ENCODE measurements around the gene SERPINB8.

SERPINB8 gene

DNA sequence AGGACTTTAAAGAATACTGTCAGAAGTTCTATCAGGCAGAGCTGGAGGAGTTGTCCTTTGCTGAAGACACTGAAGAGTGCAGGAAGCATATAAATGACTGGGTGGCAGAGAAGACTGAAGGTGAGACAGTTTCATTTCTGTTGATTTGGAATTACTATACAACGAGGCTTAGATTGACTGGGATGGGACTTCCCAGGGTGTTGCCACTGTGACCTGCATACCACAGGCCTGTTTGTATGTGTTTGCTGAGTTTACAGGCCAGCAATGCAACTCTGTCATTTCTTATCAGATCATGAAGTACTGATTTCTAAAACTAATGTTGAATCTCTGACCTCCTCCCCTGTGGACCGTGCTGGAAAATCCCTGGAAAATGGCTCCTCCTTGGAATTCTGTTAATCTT lies 11.8 kb downstream of the SERPINB8 start:
- H4K20me1 ChIP-seq: no peaks in the 10 kb centered on the region
- no peak for TF ChIP-seq Cebpa-rat (IDR thresholded peaks at IDR 0.05)
- no peak overlapping the region for H3K9ac ChIP-seq
- no peak overlapping the region for H3K4me2 ChIP-seq
- H3K36me3 ChIP-seq: peaks cover 55% of the 10 kb centered on the region
- H3K27ac ChIP-seq: no peak overlapping the region
- H3K4me3 ChIP-seq: no peak overlapping the region
- H3K4me1 ChIP-seq: peaks cover 8% of the 10 kb centered on the region; the same call in 1 of the 2 replicates
- H3K27me3 ChIP-seq: no peaks in the 10 kb centered on the region
- H3K9me3 ChIP-seq: no peaks in the 10 kb centered on the region

- TF ChIP-seq Cebpa-rat (IDR thresholded peaks at IDR 0.05): no peak
- no peak overlapping the region for H3K4me2 ChIP-seq
- H4K20me1 ChIP-seq: no peaks in the 10 kb centered on the region
- no peak overlapping the region for H3K27ac ChIP-seq
- H3K9ac ChIP-seq: no peak overlapping the region
- peaks cover 8% of the 10 kb centered on the region; the same call in 1 of the 2 replicates for H3K4me1 ChIP-seq
- no peaks in the 10 kb centered on the region for H3K27me3 ChIP-seq
- no peak overlapping the region for H3K4me3 ChIP-seq
- no peaks in the 10 kb centered on the region for H3K9me3 ChIP-seq
- H3K36me3 ChIP-seq: peaks cover 62% of the 10 kb centered on the region
Measured at GRCh38 chr18:63982361-63982760, 12.5 kb downstream of the SERPINB8 start.

GRCh38 chr18:63986885-63987284 lies 17.0 kb downstream of the SERPINB8 start:
- Histone ChIP-seq H4K20me1 (no peaks in the 10 kb centered on the region), H3K4me3 (no peak overlapping the region), H3K9me3 (no peaks in the 10 kb centered on the region), H3K27me3 (no peaks in the 10 kb centered on the region), H3K27ac (no peak overlapping the region), H3K4me1 (no peaks in the 10 kb centered on the region), H3K9ac (no peak overlapping the region), H3K36me3 (peaks cover 50% of the 10 kb centered on the region), H3K4me2 (no peak overlapping the region)
- TF ChIP-seq Cebpa-rat (IDR thresholded peaks at IDR 0.05): no peak

DNA sequence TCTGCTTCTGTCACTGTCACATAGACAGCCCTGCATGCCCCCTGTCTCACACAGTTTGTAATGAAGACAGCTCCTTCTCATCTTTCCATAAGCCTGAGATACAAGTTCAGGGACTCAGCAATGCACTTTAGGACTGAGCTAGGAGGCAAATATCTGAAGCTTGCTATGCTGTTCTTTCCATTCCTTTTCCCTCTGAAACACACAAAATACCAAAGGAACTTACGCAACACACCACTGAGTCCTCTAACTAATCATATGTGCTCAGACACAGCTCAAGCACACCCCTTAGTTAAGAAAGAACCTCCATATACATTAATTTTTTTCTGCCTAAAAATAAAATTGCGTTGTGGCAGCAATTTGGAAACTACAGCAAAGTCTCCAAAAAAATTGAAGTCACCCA lies 17.9 kb downstream of the SERPINB8 start:
- Histone ChIP-seq H3K36me3 (peaks cover 41% of the 10 kb centered on the region), H4K20me1 (no peaks in the 10 kb centered on the region), H3K9me3 (no peaks in the 10 kb centered on the region), H3K4me1 (no peaks in the 10 kb centered on the region), H3K9ac (no peak overlapping the region), H3K4me3 (no peak overlapping the region), H3K27me3 (no peaks in the 10 kb centered on the region), H3K4me2 (no peak overlapping the region), H3K27ac (no peak overlapping the region)
- TF ChIP-seq Cebpa-rat (IDR thresholded peaks at IDR 0.05): no peak

DNA sequence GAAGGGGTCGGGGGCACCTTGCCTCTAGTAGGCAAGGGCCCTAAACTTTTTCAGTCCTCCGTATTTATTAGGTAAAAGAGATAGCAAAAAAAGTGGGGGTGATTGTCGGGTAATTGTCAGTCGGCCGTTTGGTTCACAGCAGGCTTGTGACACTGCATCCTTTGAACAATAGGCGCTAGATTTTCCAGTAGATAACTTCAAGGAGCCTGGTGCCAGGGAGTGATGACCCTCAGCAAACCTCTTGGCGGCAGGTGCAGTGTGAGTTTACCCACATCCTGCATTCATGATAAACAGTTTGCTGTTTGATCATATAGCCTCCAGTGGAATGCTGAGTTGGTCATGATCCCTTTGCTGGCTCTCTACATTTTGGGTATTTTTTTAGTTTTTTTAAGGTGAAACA lies 22.9 kb downstream of the SERPINB8 start:
- Histone ChIP-seq H3K9me3 (peaks cover 25% of the 10 kb centered on the region), H3K4me2 (no peak overlapping the region), H3K9ac (no peak overlapping the region), H3K4me3 (no peak overlapping the region), H3K27me3 (no peaks in the 10 kb centered on the region), H3K4me1 (no peaks in the 10 kb centered on the region), H4K20me1 (no peaks in the 10 kb centered on the region), H3K27ac (no peak overlapping the region), H3K36me3 (peaks cover 1% of the 10 kb centered on the region)
- no peak for TF ChIP-seq Cebpa-rat (IDR thresholded peaks at IDR 0.05)

DNA sequence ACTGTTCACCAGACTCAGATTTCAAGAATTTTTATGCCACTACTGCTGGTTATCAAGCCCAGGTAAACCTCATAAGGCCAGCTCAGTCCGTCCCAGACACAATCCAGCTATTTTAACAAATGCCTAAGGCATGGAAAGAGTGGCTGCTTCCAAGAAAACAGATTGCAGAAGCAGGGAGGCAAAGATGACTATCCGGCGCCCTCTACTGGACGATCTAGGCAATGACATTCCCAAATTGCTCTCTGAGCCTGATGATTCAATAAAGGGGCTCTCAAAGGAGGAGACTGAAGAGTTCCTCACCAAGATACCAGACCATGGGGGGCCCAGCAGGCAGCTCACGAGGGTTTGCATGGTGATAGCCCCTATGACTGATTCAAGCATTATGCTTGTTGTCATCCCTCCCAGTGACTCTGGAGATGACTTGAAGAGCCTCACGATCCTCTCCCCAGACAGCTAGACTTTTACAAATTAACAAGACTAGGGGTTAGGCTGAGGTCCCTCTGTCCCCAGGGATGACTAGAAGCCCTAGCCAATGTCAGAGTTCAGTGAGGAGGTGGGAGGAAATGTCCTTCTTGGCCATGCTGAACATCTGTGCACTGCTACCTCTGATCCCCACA lies 25.0 kb downstream of the SERPINB8 start:
- H4K20me1 ChIP-seq: no peaks in the 10 kb centered on the region
- H3K9ac ChIP-seq: no peak overlapping the region
- no peaks in the 10 kb centered on the region for H3K27me3 ChIP-seq
- no peak overlapping the region for H3K4me2 ChIP-seq
- H3K27ac ChIP-seq: no peak overlapping the region
- H3K4me3 ChIP-seq: no peak overlapping the region
- peaks cover 25% of the 10 kb centered on the region for H3K9me3 ChIP-seq
- no peak for TF ChIP-seq Cebpa-rat (IDR thresholded peaks at IDR 0.05)
- no peaks in the 10 kb centered on the region for H3K4me1 ChIP-seq
- no peaks in the 10 kb centered on the region; the same call in 1 of the 2 replicates for H3K36me3 ChIP-seq

GRCh38 chr18:63997041-63997440 lies 27.2 kb downstream of the SERPINB8 start:
- no peak overlapping the region for H3K27ac ChIP-seq

DNA sequence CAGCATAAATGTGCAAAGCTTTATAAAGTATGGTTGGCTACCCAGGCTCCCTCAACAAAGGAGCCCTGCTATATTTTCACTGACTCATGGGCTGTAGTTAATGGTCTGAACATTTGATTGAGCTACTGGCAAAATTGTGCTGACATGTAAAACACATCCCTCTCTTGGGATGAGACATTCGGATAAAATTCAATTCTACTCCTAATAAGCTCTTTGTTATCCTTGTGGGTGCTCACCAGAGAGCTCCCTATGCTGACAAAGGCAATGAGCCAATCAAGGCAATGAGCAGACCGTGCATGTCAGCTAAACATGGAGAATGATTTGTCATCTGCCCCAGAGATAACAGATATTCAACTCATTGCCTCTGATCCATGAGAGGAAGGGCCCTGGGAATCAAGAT lies 27.7 kb downstream of the SERPINB8 start:
- peaks cover 36% of the 10 kb centered on the region for H3K9me3 ChIP-seq
- no peak overlapping the region for H3K4me3 ChIP-seq
- H4K20me1 ChIP-seq: no peaks in the 10 kb centered on the region
- H3K27ac ChIP-seq: no peak overlapping the region
- H3K27me3 ChIP-seq: no peaks in the 10 kb centered on the region
- H3K4me2 ChIP-seq: no peak overlapping the region
- no peaks in the 10 kb centered on the region; the same call in 1 of the 2 replicates for H3K36me3 ChIP-seq
- no peaks in the 10 kb centered on the region for H3K4me1 ChIP-seq
- no peak for TF ChIP-seq Cebpa-rat (IDR thresholded peaks at IDR 0.05)
- H3K9ac ChIP-seq: no peak overlapping the region

More at GRCh38 chr18:63997041-63997440, 27.2 kb downstream of the SERPINB8 start:
- Histone ChIP-seq H3K4me2 (no peak overlapping the region), H3K4me3 (no peak overlapping the region), H3K9ac (no peak overlapping the region), H3K9me3 (peaks cover 30% of the 10 kb centered on the region), H3K27me3 (no peaks in the 10 kb centered on the region), H4K20me1 (no peaks in the 10 kb centered on the region), H3K4me1 (no peaks in the 10 kb centered on the region), H3K36me3 (no peaks in the 10 kb centered on the region; the same call in 1 of the 2 replicates)
- no peak for TF ChIP-seq Cebpa-rat (IDR thresholded peaks at IDR 0.05)

DNA sequence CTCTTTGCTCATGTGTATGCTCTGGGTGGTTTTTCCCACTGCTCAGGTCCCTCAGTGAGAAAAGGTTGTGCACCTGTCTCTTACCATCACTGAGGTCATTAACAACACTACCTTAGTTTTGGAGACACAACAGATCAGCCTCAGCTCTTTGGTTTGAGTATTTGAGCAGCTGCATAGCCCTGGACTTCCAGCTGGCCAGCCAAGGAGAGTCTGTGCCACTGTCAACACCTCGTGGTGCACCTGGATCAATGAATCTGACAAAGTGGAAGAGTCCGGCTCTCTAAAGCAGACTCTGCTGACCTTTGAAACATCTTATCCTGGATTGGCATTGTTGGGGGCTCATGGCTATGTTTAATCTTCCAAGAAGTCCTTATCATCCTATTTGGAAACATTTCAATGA lies 30.0 kb downstream of the SERPINB8 start:
- Histone ChIP-seq H3K9me3 (peaks cover 45% of the 10 kb centered on the region), H3K4me3 (no peak overlapping the region), H3K27ac (no peak overlapping the region), H3K36me3 (no peaks in the 10 kb centered on the region; the same call in 1 of the 2 replicates), H3K4me2 (no peak overlapping the region), H3K4me1 (no peaks in the 10 kb centered on the region), H3K27me3 (no peaks in the 10 kb centered on the region), H4K20me1 (no peaks in the 10 kb centered on the region), H3K9ac (no peak overlapping the region)
- no peak for TF ChIP-seq Cebpa-rat (IDR thresholded peaks at IDR 0.05)

- Histone ChIP-seq H3K9me3 (peaks cover 21% of the 10 kb centered on the region; the same call in 1 of the 2 replicates), H3K9ac (no peak overlapping the region), H3K27me3 (no peaks in the 10 kb centered on the region), H3K4me2 (no peak overlapping the region), H3K4me3 (no peak overlapping the region), H3K27ac (no peak overlapping the region), H3K4me1 (no peaks in the 10 kb centered on the region), H4K20me1 (no peaks in the 10 kb centered on the region), H3K36me3 (no peaks in the 10 kb centered on the region)
- TF ChIP-seq Cebpa-rat (IDR thresholded peaks at IDR 0.05): no peak
Measured at GRCh38 chr18:64002581-64002980, 32.7 kb downstream of the SERPINB8 start.

DNA sequence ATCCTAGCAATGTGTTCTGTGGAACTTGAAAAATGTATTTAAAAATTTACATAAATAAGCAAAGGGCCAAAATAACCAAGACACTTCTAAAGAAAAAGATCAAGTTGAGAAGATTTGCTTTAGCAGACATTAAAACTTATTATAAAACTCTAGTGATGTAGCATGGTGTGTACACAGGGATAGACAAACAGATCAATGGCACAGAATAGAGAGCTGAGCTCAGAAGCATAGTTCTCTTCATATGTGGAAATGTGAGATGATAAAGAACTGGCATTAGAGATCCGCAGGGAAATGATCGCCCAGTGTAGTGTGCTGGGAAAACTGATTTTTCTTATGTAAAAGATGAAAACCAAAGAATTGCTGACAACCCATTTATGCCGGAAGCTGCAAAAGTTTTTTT lies 39.4 kb downstream of the SERPINB8 start:
- Histone ChIP-seq H3K9ac (no peak overlapping the region), H3K4me1 (no peaks in the 10 kb centered on the region), H3K27ac (no peak overlapping the region), H3K4me2 (no peak overlapping the region), H4K20me1 (no peaks in the 10 kb centered on the region), H3K36me3 (no peaks in the 10 kb centered on the region), H3K9me3 (no peaks in the 10 kb centered on the region), H3K27me3 (no peaks in the 10 kb centered on the region), H3K4me3 (no peak overlapping the region)
- TF ChIP-seq Cebpa-rat (IDR thresholded peaks at IDR 0.05): no peak

Measured in BLaER1 (cell line).